Liver (tissue), 9 donors: Measurements from ENCODE around the gene CNTLN. TPM values are rescaled to one million over a fixed set of nuclear protein-coding genes. Genes with fewer than 3 reads are reported as not detected.

Experiments used
- DNase-seq: peaks from one replicate; pipeline ENCODE4 v3.0.0-alpha.2; 2017; ENCODE audit warnings: low spot score
- H3K27ac ChIP-seq, 2 donors: one replicate each; pipeline ENCODE4 v1.7.0; 2013; ENCODE audit warnings: inconsistent platforms in 2 of 2, low read length in 2 of 2, control low read depth in 1 of 2, low read depth in 1 of 2, mild to moderate bottlenecking in 1 of 2
- H3K27me3 ChIP-seq, 4 donors: one replicate each; pipeline versions ENCODE4 v1.6.1 to v1.7.0; 2013; ENCODE audit warnings: low read length in 3 of 4, inconsistent platforms in 1 of 4, mild to moderate bottlenecking in 1 of 4, moderate library complexity in 1 of 4; ENCODE audit not compliant: control insufficient read depth in 4 of 4, insufficient read depth in 4 of 4
- H3K36me3 ChIP-seq, 4 donors: one replicate each; pipeline versions ENCODE4 v1.6.1 to v1.7.0; 2013; ENCODE audit warnings: low read length in 3 of 4, mild to moderate bottlenecking in 3 of 4, low read depth in 1 of 4, moderate library complexity in 1 of 4; ENCODE audit not compliant: control insufficient read depth in 4 of 4, insufficient read depth in 3 of 4
- H3K4me1 ChIP-seq, 4 donors: one replicate each; pipeline versions ENCODE4 v1.6.1 to v1.7.0; 2013; ENCODE audit warnings: low read length in 3 of 4, mild to moderate bottlenecking in 3 of 4, moderate library complexity in 1 of 4; ENCODE audit not compliant: control insufficient read depth in 4 of 4, insufficient read depth in 4 of 4
- H3K4me3 ChIP-seq, 3 donors: one replicate each; pipeline versions ENCODE4 v1.6.1 to v1.7.0; 2013; ENCODE audit warnings: low read length in 3 of 3, control low read depth in 1 of 3, low read depth in 1 of 3, mild to moderate bottlenecking in 1 of 3
- H3K9ac ChIP-seq, 2 donors: one replicate each; pipeline ENCODE4 v1.7.0; 2013; ENCODE audit warnings: low read length in 2 of 2, mild to moderate bottlenecking in 2 of 2, moderate library complexity in 2 of 2, control low read depth in 1 of 2, low read depth in 1 of 2
- H3K9me3 ChIP-seq, 4 donors: one replicate each; pipeline versions ENCODE4 v1.6.1 to v1.7.0; 2013; ENCODE audit warnings: low read length in 3 of 4; ENCODE audit not compliant: control insufficient read depth in 4 of 4
- EGR1 ChIP-seq, 2 donors: IDR thresholded peaks; 2 replicates each; pipeline ENCODE4 v1.6.1; 2016 to 2018; ENCODE audit warnings: antibody characterized with exemption in 2 of 2, low read depth in 2 of 2
- FOXA1 ChIP-seq: IDR thresholded peaks from 2 replicates; pipeline ENCODE4 v1.6.1; 2016; ENCODE audit warnings: antibody characterized with exemption
- FOXA2 ChIP-seq: IDR thresholded peaks from 2 replicates; pipeline ENCODE4 v1.6.1; 2016; ENCODE audit warnings: antibody characterized with exemption
- GABPA ChIP-seq, 2 donors: IDR thresholded peaks in 1 of 2; conservative IDR thresholded peaks in 1 of 2; 2 replicates each; pipeline ENCODE4 v1.6.1; 2016; ENCODE audit warnings: antibody characterized with exemption in 2 of 2, mild to moderate bottlenecking in 1 of 2, moderate library complexity in 1 of 2
- HNF4A ChIP-seq, 2 donors: conservative IDR thresholded peaks; 2 replicates each; pipeline ENCODE4 v1.6.1; 2016; ENCODE audit warnings: antibody characterized with exemption in 2 of 2, mild to moderate bottlenecking in 2 of 2
- HNF4G ChIP-seq: IDR thresholded peaks from 2 replicates; pipeline ENCODE4 v1.6.1; 2016; ENCODE audit warnings: antibody characterized with exemption
- JUND ChIP-seq, 2 donors: IDR thresholded peaks; 2 replicates each; pipeline ENCODE4 v1.6.1; 2016; ENCODE audit warnings: antibody characterized with exemption in 2 of 2
- NR2F2 ChIP-seq: IDR thresholded peaks from 2 replicates; pipeline ENCODE4 v1.6.1; 2016; ENCODE audit warnings: antibody characterized with exemption
- RAD21 ChIP-seq, 2 donors: IDR thresholded peaks; 2 replicates each; pipeline ENCODE4 v1.6.1; 2016; ENCODE audit warnings: antibody characterized with exemption in 2 of 2, mild to moderate bottlenecking in 2 of 2
- RXRA ChIP-seq, 2 donors: IDR thresholded peaks; 2 replicates each; pipeline ENCODE4 v1.6.1; 2017 to 2018; ENCODE audit warnings: antibody characterized with exemption in 2 of 2, mild to moderate bottlenecking in 1 of 2
- SP1 ChIP-seq: IDR thresholded peaks from 2 replicates; pipeline ENCODE4 v1.6.1; 2018; ENCODE audit warnings: antibody characterized with exemption, mild to moderate bottlenecking
- TAF1 ChIP-seq: conservative IDR thresholded peaks from 2 replicates; pipeline ENCODE4 v1.6.1; 2016; ENCODE audit warnings: antibody characterized with exemption, mild to moderate bottlenecking
- YY1 ChIP-seq: IDR thresholded peaks from 2 replicates; pipeline ENCODE4 v1.6.1; 2016; ENCODE audit warnings: antibody characterized with exemption, mild to moderate bottlenecking
- WGBS: extraction: QIAGEN DNeasy Blood & Tissue Kit; methylation state at CpG from one replicate; pipeline ENCODE4 v1.1.7; 2013; 5-methylcytosine and 5-hydroxymethylcytosine counted together
- polyA plus RNA-seq, 2 donors: library from polyadenylated mRNA; stranded (reverse) in 1 of 2; unstranded in 1 of 2; fragments of 200-250 nt in 1 of 2; fragments of >200 nt in 1 of 2; fragmentation: Nextera tagmentation in 1 of 2; extraction: Ambion mirVana in 1 of 2; gene quantifications; one replicate each; pipeline versions ENCODE4 v1.2.1 to v1.2.3, GENCODE V29; 2013 to 2015
- total RNA-seq, 2 donors: library from RNA; depleted of rRNA; stranded (reverse); fragments of >200 nt; gene quantifications; one replicate each; pipeline ENCODE4 v1.2.3, GENCODE V29; 2014
- TF ChIP-seq, protein P1 (sequence below): IDR thresholded peaks from 2 replicates; pipeline ENCODE4 v1.6.1; 2016; ENCODE audit warnings: antibody characterized with exemption
- TF ChIP-seq, protein P2 (sequence below): fragments of 150-350 bp; IDR thresholded peaks from 2 replicates; pipeline ENCODE4 v1.5.1; 2017; ENCODE audit warnings: improper control_type of control experiment, low read depth, low read length; ENCODE audit not compliant: missing input control
- TF ChIP-seq, protein P3 (sequence below): IDR thresholded peaks from 2 replicates; pipeline ENCODE4 v1.6.1; 2016; ENCODE audit warnings: antibody characterized with exemption
- TF ChIP-seq, protein P4 (sequence below): IDR thresholded peaks from 2 replicates; pipeline ENCODE4 v1.6.1; 2016; ENCODE audit warnings: antibody characterized with exemption, mild to moderate bottlenecking
- TF ChIP-seq, protein P5 (sequence below): IDR thresholded peaks from 2 replicates; pipeline ENCODE4 v1.6.1; 2016; ENCODE audit warnings: antibody characterized with exemption
- donor health status: healthy.
- donor health status: healthy.
- donor health status: healthy.
- donor health status: healthy.
- donor health status: healthy.

The CNTLN gene
- total and polyA plus RNA-seq, 4 donors: 2.8 to 31.4 (median 11.0) TPM

DNA sequence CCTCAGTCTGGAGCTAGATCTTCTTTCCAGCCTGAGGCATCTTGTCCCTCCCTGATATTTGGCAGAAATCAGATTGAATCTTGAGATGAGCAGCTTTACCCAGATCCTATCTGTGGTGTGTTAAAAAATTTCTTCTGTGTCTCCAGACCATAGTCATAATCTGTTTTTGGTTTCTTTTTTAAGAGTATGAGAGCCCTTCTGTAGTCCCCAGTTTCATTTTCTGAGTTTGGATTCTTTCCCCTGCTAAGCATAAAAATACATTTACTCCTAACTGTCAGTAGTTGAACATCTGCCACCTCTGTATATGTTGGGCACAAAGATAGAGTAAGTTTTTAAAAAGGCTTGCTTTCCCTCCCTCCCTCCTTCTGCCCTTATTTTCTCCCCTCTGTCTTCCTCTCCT lies 137.7 kb downstream of the CNTLN start:
- TF ChIP-seq FOXA1 (no peak), TAF1 (no peak), SP1 (no peak), HNF4A (conservative IDR thresholded peaks at IDR 0.05) (no peak), RAD21 (IDR thresholded peaks at IDR 0.05) (no peak), JUND (IDR thresholded peaks at IDR 0.05) (no peak), GABPA (IDR thresholded peaks at IDR 0.05 in 1 of 2, conservative IDR thresholded peaks at IDR 0.05 in 1 of 2) (no peak), EGR1 (IDR thresholded peaks at IDR 0.05; ENCODE audit: low read depth in 2 of 2) (no peak), HNF4G (no peak)
- TF ChIP-seq, protein P1, sequence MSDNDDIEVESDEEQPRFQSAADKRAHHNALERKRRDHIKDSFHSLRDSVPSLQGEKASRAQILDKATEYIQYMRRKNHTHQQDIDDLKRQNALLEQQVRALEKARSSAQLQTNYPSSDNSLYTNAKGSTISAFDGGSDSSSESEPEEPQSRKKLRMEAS: no peak
- TF ChIP-seq, protein P2, sequence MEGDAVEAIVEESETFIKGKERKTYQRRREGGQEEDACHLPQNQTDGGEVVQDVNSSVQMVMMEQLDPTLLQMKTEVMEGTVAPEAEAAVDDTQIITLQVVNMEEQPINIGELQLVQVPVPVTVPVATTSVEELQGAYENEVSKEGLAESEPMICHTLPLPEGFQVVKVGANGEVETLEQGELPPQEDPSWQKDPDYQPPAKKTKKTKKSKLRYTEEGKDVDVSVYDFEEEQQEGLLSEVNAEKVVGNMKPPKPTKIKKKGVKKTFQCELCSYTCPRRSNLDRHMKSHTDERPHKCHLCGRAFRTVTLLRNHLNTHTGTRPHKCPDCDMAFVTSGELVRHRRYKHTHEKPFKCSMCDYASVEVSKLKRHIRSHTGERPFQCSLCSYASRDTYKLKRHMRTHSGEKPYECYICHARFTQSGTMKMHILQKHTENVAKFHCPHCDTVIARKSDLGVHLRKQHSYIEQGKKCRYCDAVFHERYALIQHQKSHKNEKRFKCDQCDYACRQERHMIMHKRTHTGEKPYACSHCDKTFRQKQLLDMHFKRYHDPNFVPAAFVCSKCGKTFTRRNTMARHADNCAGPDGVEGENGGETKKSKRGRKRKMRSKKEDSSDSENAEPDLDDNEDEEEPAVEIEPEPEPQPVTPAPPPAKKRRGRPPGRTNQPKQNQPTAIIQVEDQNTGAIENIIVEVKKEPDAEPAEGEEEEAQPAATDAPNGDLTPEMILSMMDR: no peak
- no peaks in the 10 kb centered on the region for H3K9me3 ChIP-seq
- no peaks in the 10 kb centered on the region for H3K27me3 ChIP-seq
- peaks cover 0 to 2% (median 0%) of the 10 kb centered on the region in 4 donors for H3K36me3 ChIP-seq
- H3K4me1 ChIP-seq: no peaks in the 10 kb centered on the region
- H3K27ac ChIP-seq: no peak overlapping the region
- H3K4me3 ChIP-seq: no peak overlapping the region
- DNase-seq: no peak
- no peak overlapping the region for H3K9ac ChIP-seq

DNA sequence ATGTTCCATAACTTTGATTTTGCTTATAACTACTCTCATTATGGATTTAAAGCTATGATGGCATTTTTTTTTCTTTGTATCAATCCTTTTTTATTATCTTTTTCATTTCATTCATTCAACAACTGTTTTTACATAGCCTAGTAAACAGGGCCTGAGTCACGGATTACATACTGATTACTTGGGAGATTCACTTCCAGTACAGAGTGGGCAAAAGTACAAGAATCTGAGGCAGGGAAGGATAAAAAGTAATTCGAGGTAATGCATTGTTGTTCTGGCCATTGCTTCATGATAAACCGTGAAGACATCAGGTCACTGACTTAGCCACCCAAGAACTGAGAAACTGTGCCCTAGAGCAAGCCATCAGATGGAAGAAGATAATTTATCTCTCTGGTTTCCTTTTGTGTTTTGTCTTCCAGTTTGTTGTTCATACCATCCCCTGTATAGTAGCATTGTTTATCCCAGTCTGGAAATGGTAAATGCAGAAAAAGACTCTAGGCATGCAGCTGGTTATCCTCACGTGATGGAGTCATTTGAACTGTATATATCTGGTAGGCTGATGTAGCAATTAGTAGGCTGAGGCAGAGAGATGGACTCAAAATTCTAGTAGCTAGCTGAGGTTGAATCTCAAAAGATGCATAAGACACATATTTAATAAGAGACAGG lies 145.6 kb downstream of the CNTLN start:
- DNase-seq: no peak
- Histone ChIP-seq H3K27me3 (no peaks in the 10 kb centered on the region), H3K36me3 (peaks cover 0 to 2% (median 0%) of the 10 kb centered on the region in 4 donors), H3K4me1 (no peaks in the 10 kb centered on the region), H3K27ac (no peak overlapping the region), H3K4me3 (no peak overlapping the region), H3K9ac (no peak overlapping the region), H3K9me3 (no peaks in the 10 kb centered on the region)
- TF ChIP-seq HNF4G (no peak), FOXA2 (no peak), FOXA1 (no peak), JUND (IDR thresholded peaks at IDR 0.05) (no peak), RAD21 (IDR thresholded peaks at IDR 0.05) (no peak), EGR1 (IDR thresholded peaks at IDR 0.05; ENCODE audit: low read depth in 2 of 2) (no peak), HNF4A (conservative IDR thresholded peaks at IDR 0.05) (no peak), GABPA (IDR thresholded peaks at IDR 0.05 in 1 of 2, conservative IDR thresholded peaks at IDR 0.05 in 1 of 2) (no peak), YY1 (no peak), SP1 (no peak), TAF1 (no peak), RXRA (IDR thresholded peaks at IDR 0.05) (no peak), NR2F2 (no peak)
- TF ChIP-seq, protein P3, sequence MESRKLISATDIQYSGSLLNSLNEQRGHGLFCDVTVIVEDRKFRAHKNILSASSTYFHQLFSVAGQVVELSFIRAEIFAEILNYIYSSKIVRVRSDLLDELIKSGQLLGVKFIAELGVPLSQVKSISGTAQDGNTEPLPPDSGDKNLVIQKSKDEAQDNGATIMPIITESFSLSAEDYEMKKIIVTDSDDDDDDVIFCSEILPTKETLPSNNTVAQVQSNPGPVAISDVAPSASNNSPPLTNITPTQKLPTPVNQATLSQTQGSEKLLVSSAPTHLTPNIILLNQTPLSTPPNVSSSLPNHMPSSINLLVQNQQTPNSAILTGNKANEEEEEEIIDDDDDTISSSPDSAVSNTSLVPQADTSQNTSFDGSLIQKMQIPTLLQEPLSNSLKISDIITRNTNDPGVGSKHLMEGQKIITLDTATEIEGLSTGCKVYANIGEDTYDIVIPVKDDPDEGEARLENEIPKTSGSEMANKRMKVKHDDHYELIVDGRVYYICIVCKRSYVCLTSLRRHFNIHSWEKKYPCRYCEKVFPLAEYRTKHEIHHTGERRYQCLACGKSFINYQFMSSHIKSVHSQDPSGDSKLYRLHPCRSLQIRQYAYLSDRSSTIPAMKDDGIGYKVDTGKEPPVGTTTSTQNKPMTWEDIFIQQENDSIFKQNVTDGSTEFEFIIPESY: no peak
- TF ChIP-seq, protein P1: no peak
- TF ChIP-seq, protein P4, sequence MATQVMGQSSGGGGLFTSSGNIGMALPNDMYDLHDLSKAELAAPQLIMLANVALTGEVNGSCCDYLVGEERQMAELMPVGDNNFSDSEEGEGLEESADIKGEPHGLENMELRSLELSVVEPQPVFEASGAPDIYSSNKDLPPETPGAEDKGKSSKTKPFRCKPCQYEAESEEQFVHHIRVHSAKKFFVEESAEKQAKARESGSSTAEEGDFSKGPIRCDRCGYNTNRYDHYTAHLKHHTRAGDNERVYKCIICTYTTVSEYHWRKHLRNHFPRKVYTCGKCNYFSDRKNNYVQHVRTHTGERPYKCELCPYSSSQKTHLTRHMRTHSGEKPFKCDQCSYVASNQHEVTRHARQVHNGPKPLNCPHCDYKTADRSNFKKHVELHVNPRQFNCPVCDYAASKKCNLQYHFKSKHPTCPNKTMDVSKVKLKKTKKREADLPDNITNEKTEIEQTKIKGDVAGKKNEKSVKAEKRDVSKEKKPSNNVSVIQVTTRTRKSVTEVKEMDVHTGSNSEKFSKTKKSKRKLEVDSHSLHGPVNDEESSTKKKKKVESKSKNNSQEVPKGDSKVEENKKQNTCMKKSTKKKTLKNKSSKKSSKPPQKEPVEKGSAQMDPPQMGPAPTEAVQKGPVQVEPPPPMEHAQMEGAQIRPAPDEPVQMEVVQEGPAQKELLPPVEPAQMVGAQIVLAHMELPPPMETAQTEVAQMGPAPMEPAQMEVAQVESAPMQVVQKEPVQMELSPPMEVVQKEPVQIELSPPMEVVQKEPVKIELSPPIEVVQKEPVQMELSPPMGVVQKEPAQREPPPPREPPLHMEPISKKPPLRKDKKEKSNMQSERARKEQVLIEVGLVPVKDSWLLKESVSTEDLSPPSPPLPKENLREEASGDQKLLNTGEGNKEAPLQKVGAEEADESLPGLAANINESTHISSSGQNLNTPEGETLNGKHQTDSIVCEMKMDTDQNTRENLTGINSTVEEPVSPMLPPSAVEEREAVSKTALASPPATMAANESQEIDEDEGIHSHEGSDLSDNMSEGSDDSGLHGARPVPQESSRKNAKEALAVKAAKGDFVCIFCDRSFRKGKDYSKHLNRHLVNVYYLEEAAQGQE: no peak
- TF ChIP-seq, protein P2: no peak
- TF ChIP-seq, protein P5, sequence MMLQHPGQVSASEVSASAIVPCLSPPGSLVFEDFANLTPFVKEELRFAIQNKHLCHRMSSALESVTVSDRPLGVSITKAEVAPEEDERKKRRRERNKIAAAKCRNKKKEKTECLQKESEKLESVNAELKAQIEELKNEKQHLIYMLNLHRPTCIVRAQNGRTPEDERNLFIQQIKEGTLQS: no peak
- WGBS: 90% methylated on average over 4 of the region's 4 CpGs
